ENCODE data around the gene PRSS36.
"Not testable (repeated sequence)": the region's sequence is repeated elsewhere in the genome, so short reads cannot be mapped to it uniquely, and the experiment has no call there.

The PRSS36 gene

DNA sequence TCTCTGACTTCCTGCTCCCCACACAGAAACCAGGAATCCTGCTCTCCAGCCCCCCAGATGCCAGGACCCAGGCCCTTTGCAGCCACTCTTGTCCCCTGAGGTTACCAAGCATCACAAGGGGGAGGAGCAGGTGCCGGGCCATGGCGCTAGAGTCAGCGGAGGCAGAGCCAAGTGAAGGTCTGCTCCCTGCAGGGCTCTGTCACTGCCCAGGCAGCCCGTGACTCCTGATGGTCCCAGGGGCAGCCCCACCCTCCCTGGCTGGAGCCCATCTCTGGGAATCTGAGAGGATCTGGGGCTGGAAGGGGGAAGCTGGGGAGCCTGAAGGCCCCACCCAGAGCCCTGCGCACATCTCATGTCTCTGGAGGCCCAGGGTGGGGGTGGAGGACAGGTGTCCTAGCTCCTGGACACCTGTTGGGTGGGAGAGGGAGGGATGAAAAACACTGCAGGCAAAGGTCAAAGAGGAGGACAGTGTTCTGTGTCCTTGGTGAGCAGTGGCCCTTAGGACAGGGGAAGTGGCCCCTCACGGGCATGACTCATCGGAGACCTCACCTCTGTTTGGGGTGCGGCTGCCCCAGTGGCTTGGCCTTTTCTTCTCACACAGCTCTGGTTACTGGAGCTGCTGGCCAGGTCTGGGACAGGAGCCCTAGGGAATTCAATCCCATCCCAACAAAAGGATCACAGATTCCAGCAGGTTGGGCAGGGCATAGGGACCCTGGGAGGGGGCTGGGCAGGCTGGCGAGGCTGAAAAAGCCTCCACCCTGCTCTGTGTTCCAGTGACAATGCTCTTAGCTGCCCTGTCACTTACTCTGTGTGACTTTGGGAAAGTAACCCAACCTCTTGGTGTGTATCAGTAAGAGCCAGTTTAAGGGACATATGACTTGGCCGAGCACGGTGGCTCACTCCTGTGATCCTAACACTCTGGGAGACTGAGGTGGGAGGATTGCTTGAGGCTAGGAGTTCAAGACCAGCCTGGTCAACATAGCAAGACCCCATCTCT is at the start of gene PRSS36:
Gene PRSS36 (minus strand): TSS at position 173 of the 997 bp plus-strand sequence. CDS start 31 bp downstream, at position 142.
- DNase-seq (ENCODE audit: low read depth): no peak

DNA sequence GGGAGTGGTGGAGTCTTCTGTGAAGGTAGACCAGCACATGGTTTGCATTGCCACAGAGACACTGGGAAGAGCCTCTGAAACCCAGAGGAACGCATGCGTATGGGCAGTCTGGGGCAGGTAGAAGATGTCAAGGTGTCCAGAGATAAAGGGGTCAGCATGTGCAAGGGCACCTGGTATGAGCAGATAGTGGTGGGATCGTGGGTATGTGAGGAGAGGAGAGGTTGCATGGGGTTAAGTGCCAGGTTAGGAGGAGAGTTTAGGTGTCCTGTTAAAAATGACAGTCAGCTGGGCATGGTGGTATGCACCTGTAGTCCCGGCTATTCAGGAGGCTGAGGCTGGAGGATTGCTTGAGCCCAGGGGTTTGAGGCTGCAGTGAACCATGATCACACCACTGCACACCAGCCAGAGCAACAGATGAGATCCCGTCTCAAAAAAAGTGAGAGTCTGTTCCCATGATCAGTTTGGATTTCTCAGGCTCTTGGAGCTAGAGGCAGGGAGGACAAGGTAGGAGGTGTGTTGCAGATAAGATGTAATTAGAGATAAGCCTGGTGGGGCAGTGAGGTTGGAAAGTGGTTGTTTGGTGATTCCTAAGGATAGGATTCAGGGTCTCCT is 49.7 kb upstream of the PRSS36 start:
- no peak for DNase-seq (ENCODE audit: low read depth)

DNA sequence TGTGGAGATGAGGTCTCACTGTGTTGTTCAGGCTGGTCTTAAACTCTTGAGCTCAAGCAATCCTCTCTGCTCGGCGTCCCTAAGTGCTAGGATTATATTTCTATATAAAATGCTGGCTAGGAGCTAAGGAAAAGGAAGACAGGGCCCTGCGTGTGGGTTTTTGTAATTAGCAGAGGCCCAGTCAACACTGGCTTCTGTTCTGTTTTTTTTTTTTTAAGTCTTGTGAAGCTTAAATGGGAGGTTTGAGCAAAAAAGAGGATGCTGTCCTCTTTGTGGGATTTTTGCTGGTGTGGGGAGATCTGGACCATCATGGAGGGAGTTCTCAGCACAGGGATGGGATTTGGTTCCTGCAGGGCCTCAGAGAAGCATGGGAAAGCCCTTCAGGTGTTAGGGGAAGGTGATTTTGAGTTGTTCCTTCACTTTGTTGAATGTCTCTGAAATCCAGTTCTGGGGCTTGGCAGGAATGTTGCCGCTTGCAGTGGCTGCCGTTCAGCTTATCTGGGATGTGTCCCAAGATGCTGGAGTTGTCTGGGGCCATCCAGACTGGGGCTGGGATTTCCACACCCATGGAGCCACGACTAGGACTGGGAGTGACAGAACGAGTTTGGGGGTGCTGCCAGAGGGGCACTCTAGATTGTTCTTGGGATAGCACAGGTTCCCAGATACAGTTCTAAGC is 48.5 kb upstream of the PRSS36 start:
- no peak for DNase-seq (ENCODE audit: low read depth)

- DNase-seq (ENCODE audit: low read depth): no peak
Measured at GRCh38 chr16:31196324-31197088, 46.6 kb upstream of the PRSS36 start.

DNA sequence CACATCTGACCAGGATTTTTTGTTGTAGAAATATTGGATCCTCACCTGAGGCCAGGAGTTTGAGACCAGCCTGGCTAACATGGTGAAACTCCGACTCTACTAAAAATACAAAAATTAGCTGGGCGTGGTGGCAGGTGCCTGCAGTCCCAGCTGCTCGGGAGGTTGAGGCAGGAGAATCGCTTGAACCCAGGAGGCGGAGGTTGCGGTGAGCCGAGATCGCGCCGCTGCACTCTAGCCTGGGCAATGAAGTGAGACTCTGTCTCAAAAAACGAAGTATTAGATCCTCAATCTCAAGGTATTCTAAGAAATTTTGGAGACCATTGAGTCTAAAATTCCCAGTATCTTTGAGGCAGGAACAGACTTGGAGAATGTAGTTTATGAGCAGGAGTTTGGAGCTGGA is 46.0 kb upstream of the PRSS36 start:
- not testable (repeated sequence) for DNase-seq (ENCODE audit: low read depth)

- no peak for DNase-seq (ENCODE audit: low read depth)
Measured at GRCh38 chr16:31194898-31195297, 45.0 kb upstream of the PRSS36 start.

GRCh38 chr16:31193874-31194273 is 44.0 kb upstream of the PRSS36 start:
- no peak for DNase-seq (ENCODE audit: low read depth)

GRCh38 chr16:31192856-31193642 is 43.2 kb upstream of the PRSS36 start:
- no peak for DNase-seq (ENCODE audit: low read depth)

GRCh38 chr16:31191697-31192428 is 42.0 kb upstream of the PRSS36 start:
- no peak for DNase-seq (ENCODE audit: low read depth)

GRCh38 chr16:31190818-31191444 is 41.1 kb upstream of the PRSS36 start:
- DNase-seq (ENCODE audit: low read depth): no peak

GRCh38 chr16:31190061-31190460 is 40.2 kb upstream of the PRSS36 start:
- no peak for DNase-seq (ENCODE audit: low read depth)

DNA sequence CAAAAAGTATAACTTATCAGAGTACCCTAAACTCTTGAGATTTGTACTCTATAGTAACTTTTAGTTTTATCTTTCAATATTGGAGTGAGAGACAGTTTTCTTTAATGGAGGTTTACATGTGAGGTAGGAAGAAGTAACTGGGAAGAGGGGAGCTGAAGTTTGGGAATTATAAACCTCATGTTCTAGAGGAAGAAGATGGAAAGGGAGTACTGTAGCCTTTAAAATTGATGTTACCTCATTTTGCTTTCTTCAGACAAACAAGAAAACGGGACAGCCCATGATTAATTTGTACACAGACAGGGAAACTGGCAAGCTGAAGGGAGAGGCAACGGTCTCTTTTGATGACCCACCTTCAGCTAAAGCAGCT is 39.5 kb upstream of the PRSS36 start:
- no peak for DNase-seq (ENCODE audit: low read depth)

DNA sequence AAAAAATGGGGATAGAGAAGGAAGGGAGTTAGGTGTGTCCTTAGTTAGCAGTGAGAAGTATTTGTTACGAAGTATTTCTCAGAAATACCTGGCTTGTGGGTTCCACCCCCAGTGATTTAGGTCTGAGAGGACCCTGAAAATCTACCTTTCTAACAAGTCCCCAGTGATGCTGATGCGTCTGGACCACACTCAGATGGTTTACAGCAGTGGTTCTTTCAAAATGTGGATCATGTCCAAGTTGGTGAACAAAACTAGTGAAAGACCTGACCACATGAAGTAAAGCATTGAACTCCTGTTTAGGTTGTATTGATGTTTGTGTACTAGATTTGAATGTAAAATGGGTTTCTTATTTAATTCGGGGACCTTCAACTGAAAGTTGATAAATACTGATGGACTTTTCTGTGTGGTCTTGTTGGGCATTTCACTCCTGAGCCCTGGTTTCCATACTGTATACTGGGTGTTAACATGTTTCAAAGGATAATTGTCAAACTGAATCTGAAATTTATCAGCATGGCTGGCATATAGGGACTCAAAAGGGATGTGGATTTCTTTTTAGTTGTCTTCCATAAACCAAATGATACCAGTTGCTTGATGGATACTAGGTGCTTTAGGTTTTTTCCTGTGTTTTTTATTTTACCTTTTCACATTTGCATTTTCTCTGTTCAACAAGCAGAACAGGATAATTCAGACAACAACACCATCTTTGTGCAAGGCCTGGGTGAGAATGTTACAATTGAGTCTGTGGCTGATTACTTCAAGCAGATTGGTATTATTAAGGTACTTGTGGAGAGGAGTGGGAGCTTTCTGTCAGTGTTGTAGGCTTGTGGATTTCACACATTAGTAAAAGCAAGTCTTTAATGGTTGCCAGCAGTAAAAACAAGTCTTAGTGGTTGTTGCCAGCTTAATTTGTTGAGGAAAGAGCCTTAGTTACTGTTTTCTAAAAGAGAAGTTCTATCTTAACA is 38.9 kb upstream of the PRSS36 start:
- no peak for DNase-seq (ENCODE audit: low read depth)

DNA sequence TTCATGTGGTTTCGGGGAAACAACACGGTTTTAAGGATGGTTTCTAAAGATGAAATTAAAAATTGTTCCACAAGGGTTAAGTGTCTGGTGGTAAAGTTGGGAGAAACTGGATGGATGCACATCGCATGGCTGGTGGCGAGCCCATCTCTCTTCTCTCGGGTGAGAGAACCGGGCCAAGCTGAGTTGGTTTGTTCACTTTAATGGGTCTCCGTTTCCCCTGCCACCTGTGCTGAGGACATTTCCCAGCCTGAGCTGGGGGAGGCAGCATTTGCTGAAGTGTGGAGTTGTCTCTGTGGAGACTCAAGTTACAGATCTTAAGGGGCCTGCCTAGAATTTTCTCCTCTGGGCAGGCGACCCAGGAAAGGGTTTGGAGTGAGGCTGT is 37.9 kb upstream of the PRSS36 start:
- no peak for DNase-seq (ENCODE audit: low read depth)

DNA sequence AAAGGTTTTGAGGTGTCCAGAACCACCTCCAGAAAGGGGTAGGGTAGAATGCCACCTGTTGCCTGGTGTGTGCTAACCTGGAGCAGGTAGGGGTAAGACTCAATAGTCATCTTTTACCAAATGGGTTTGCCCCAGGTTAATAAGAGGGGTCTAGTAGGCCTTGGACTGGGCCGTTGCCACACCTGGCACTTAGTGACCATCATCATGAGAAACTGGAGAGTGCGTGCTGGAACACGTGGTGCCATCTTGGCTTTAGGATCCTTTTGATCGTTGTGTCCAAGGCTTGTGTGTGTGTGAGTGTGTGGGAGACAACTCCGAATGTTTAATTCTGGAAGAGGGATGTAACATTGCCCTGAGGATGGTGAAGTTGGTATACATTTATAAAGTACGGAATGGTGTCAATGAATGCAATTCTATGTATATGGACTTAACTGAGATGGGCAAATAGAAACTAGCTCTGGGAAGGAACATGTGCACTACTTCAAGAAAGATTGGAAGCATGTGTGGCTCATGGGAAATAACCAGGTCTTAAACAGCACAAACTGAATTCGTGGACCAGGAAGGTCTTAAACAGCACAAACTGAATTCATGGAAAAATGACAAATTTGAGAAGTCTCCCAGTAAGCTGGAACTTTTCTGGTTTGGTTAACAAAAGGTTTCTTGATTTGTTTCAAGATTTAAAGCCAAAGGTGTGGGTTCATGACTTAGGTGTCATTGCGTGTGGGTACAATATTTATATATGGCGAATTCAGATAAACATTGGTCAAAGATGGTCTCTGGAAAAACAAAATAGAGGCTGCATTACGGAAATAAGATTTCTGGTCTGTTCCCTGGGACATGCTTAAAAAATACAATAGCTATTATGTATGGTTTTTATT is 37.3 kb upstream of the PRSS36 start:
- no peak for DNase-seq (ENCODE audit: low read depth)

- no peak for DNase-seq (ENCODE audit: low read depth)
Measured at GRCh38 chr16:31186176-31186575, 36.3 kb upstream of the PRSS36 start.

- no peak for DNase-seq (ENCODE audit: low read depth)
Measured at GRCh38 chr16:31185339-31185738, 35.5 kb upstream of the PRSS36 start.

GRCh38 chr16:31184888-31185287 is 35.0 kb upstream of the PRSS36 start:
- no peak for DNase-seq (ENCODE audit: low read depth)
